GM18505 (cell line): ENCODE results near the gene CX3CR1.
"Not testable (repeated sequence)": the region's sequence is repeated elsewhere in the genome, so short reads cannot be mapped to it uniquely, and the experiment has no call there.

Experiments used
- ATAC-seq: cut with Tn5 transposase; IDR thresholded peaks from one replicate; pipeline ENCODE4 v1.9.1; 2021; ENCODE audit not compliant: unreplicated experiment
- POLR2A ChIP-seq: IDR thresholded peaks from 4 replicates; pipeline ENCODE4 v1.6.1; 2011; ENCODE audit warnings: borderline replicate concordance; ENCODE audit not compliant: insufficient read depth, insufficient read length; ENCODE audit errors: extremely low read depth

Gene CX3CR1

DNA sequence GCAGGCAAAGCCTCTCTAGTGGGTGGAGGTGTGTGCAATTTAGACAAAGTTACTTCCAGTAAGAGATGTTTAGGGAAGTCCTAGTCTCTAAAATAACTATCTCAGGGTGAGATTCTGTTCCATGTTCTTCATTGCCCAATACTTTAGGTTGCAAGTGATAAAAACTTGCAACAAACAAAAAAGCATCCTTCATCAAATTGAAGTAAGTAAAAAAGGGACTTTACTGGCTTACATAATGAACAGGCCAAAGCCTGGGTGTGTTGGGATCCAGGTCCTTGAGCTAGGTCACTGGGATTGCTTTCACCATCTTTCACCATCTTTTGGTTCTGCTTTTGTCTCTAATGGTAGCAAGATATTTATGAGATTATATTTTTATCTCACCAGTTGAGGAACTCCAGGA is 38.3 kb downstream of the CX3CR1 start:
- no peak for TF ChIP-seq POLR2A
- no peak for ATAC-seq

DNA sequence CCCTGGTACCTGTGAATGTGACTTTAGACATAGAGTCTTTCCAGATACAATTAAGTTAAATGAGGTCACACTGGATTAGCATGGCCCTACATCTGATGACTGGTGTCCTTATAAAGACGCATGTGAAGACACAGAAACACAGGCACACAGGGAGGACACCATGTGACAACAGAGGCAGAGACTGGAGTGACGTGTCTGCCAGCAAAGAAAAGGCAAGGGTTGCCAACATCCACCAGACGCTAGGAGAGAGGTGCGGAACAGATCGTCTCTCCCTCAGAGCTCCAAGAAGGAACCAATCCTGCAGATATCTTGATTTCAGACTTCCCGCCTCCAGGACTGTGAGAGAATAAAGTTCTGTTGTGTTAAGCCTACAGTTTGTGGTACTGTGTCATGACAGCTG is 42.8 kb downstream of the CX3CR1 start:
- TF ChIP-seq POLR2A, result no peak
- ATAC-seq, result no peak

DNA sequence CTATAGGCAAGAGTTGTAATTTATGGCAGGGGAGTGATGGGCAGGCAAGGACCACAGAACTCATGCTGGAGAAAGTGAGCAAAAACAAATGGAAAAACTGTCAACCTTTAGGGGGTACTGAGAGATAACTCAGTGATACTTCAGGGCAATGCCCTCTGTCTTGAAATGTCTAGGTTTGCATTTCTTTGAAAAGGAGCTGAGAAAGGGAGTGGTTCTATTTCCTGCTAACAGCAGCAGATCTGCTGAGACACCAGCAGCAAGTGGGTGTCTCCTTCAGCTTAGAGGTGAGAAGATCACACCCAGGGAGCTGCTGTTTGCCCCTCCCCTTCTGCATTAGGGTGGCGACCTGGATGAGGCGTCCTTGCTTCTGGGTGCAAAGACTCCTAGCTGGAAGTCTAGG is 45.2 kb downstream of the CX3CR1 start:
- TF ChIP-seq POLR2A, result no peak
- ATAC-seq, result no peak

DNA sequence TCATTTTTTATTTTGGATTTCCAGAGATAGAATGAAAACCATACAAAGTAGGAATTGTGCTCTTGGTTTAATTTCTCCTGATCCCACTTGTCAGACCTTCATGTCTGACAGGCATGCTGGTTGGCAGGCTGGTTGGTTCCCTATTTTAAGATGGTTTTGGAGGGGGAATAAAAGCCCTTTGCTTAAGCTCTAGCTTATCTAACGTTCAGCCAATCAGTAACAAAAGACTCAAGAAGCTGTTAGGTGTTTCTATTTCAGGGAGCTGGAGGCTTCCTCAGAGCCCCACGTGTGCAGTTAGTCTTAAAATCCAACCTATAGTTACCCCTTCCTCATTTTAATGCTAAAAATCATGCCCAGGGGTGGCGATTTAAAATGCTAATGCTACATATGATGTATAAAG is 47.0 kb downstream of the CX3CR1 start:
- ATAC-seq, result no peak
- TF ChIP-seq POLR2A, result no peak

DNA sequence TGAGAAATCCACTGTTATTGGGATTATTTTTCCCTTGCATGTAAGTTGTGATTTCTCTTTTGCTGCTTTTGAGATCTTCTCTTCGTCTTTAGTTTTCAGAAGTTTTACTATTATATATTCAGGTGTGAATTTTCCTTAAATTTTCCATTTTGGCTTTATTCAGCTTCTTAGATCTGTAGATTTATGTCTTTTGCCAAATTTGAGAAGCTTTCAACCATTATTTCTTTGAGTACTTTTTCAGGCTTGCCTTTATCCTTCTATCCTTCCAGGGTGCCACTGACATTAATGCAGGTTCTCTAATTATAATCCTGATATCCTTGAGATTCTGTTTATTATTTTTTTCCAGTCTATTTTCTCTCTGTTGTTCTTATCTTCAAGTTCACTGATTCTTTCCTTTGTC is 49.4 kb downstream of the CX3CR1 start:
- no peak for TF ChIP-seq POLR2A
- no peak for ATAC-seq

DNA sequence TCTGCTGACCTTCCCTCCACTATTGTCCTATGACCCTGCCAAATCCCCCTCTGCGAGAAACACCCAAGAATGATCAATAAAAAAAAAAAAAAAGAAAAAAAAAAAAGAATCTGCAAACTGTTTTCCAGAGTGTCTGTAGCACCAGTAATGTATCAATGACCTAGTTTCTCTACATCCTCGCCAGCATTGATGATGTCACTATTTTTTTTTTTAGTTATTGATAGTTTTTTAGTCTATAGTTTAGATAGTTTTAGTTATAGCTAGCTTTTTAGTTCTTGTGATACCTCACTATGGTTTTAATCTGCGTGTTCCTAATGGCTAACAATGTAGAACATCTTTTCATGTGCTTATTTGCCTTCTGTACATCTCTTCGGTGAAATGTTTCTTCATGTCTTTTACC is 51.3 kb downstream of the CX3CR1 start:
- TF ChIP-seq POLR2A, result no peak
- no peak for ATAC-seq

DNA sequence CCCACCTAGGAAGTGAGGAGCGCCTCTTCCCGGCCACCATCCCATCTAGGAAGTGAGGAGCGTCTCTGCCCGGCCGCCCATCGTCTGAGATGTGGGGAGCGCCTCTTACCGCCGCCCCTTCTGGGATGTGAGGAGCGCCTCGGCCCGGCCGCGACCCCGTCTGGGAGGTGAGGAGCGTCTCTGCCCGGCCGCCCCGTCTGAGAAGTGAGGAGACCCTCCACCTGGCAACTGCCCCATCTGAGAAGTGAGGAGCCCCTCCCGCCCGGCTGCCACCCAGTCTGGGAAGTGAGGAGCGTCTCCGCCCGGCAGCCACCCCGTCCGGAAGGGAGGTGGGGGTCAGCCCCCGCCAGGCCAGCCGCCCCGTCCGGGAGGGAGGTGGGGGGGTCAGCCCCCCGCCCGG is 52.2 kb downstream of the CX3CR1 start:
- ATAC-seq, result not testable (repeated sequence)

DNA sequence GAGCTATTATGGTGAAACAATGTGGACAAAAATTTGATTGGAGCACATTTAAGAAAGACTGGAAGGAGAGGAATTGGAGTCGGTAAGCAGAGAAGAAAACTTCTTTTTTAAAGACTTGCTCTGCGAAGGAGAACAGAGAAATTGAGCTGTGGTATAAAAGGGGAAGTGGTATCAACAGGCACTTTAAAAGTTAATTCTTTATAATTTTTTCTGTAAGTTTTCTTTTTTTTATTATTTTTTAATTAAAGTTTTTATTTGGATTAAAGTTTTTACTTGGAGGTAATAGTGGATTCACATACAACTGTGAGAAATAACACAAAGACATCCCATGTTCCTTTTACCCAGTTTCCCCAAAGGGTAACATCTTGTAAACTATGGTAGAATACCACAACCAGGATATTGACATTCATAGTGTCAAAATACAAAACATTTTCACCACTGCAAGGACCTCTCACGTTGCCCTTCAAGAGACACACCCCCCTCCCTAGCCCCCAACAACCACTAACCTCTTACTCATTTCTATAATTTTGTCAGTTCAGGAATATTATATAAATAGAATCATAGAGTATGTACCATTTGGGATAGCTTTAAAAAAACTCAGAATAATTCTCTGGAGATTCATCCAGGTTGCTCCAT is 53.6 kb downstream of the CX3CR1 start:
- no peak for TF ChIP-seq POLR2A
- peak; percentile 74 for ATAC-seq

DNA sequence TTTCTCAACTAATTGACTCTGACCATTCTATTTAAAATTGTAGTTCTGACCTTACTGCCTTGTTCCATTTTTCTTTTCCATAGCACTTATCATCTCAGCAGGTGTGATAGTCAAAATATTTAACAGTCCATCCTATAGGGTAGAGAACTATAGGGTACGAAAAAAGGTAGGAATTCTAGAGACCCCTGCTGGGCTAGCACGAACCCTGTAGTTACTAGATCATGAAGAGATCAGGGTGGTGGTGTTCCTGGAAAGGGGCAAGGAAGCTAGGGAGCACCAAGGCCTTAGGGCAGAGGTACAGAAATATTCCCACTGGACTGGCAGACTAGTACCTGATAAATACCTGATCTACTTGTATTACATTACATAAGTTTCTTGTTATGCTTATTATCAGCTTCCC is 55.5 kb downstream of the CX3CR1 start:
- no peak for TF ChIP-seq POLR2A
- no peak for ATAC-seq

DNA sequence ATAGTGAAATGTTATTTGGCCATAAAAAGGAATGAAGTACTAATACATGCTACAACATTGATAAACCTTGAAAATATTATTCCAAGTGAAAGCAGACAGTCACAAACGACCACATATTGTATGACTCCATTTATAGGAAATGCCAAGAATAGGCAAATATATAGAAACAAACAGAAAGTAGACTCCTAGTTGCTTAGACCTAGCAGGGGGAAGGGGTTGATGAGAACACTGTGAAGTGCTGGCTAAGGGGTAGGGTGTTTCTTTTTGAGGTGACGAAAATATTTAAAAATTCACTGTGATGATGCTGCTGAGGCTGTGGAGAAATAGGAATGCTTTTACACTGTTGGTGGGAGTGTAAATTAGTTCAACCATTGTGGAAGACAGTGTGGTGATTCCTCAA is 56.9 kb downstream of the CX3CR1 start:
- no peak for TF ChIP-seq POLR2A
- ATAC-seq, result no peak

DNA sequence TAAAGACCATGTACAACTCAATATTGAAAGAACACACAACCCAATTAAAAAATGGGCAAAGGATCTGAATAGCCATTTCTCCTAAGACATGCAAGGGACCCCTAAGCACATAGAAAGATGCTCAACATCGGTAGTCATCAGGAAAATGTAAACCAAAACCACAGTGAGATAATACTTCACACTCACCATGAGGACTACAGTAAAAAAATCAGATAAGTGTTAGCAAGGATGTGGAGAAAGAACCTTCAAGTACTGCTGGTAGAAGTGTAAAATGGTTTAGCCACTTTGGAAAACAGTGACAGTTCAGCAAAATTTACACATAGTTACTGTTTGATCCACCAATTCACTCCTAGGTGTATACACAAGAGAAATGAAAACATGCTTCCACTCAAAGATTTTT is 57.4 kb downstream of the CX3CR1 start:
- no peak for ATAC-seq
- TF ChIP-seq POLR2A, result no peak

DNA sequence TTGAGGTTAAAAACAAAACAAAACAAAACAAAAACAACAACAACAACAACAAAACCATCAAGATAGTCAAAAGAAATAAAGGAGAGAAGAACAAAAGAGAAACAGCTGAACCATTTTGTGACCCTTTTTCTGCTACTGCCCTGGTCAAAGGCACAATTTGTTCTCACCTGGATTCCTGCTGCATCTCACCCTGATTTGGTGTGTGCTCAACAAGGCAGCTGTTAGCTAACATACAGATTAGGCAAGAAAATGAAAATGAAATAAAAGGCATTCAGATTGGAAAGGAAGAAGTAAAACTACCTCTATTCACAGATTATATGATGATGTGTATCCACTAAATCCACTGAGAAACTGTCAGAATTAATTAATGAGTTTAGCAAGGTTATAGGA is 58.7 kb downstream of the CX3CR1 start:
- no peak for TF ChIP-seq POLR2A
- ATAC-seq, result no peak

DNA sequence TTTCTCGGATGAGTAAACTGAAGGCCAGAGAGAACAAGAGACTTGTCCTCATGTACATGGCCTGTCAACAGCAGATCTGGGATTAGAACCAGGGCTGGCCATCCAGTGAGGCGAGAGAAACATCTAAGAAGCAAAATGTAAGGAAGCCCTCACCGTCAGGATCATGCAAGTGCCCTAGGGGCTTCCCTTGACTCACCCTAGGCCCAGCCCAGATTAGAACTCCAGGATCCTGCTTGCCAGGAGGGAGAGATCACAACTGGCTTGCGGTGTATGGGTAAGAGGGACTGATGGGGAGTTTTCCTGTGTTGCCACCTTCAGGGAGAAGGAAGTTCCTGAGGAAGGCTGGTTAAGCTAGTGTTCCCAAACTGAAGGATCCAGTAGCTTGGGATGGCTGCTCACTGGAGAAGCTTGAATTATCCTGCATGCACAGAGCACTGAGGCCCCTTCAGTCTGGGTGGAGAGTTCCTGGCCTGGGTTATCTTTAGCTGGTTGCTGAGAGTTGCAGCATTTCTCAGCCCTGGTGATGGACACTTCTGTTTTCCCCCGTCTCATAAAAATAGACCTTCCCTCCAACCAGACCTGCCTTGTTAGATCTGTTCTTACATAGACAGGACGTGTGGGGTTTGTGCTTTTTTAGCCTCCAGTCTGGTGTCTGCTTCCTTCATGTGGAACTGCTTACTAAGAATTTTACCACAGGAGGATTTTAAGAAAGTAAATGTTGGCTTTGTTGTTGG is 59.3 kb downstream of the CX3CR1 start:
- peak; percentile 36 for ATAC-seq

DNA sequence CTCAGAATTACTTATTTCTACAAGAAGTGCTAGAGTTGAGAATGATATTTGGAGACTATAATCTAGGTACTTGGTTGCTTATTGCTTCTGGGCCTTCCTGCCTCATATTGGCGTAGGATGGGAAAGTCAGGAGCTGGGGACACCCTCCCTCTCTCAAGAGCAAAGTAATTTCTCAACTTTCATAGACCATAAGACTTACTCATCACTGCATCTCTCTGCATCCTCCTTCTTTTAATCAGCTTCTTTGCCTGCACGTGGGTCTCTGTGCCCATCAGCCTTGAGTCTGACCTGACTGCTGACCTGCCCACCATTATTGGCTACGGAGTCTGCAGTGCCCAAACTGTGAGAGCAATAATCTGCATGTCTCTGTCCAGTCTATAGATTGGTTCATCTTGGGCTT is 60.1 kb downstream of the CX3CR1 start:
- no peak for ATAC-seq
- TF ChIP-seq POLR2A, result no peak

More for the DNA sequence above, 59.3 kb downstream of the CX3CR1 start:
- TF ChIP-seq POLR2A, result no peak
